GM21717 (cell line): ENCODE measurements around the gene PGM1.
"Not testable (repeated sequence)": the region's sequence is repeated elsewhere in the genome, so short reads cannot be mapped to it uniquely, and the experiment has no call there.

ENCODE experiments used
- ATAC-seq: cut with Tn5 transposase; IDR thresholded peaks from one replicate; pipeline ENCODE4 v1.9.1; 2021; ENCODE audit warnings: mild to moderate bottlenecking, moderate library complexity; ENCODE audit not compliant: unreplicated experiment

PGM1 gene

GRCh38 chr1:63593303-63593885 lies at the start of gene PGM1:
TSS of gene PGM1 (plus strand) at chr1:63593411. CDS start at chr1:63593489, 78 bp downstream.
- ATAC-seq = peak; percentile 79

- no peak for ATAC-seq
These were observed 47.4 kb upstream of the PGM1 start for GRCh38 chr1:63545780-63546179.

DNA sequence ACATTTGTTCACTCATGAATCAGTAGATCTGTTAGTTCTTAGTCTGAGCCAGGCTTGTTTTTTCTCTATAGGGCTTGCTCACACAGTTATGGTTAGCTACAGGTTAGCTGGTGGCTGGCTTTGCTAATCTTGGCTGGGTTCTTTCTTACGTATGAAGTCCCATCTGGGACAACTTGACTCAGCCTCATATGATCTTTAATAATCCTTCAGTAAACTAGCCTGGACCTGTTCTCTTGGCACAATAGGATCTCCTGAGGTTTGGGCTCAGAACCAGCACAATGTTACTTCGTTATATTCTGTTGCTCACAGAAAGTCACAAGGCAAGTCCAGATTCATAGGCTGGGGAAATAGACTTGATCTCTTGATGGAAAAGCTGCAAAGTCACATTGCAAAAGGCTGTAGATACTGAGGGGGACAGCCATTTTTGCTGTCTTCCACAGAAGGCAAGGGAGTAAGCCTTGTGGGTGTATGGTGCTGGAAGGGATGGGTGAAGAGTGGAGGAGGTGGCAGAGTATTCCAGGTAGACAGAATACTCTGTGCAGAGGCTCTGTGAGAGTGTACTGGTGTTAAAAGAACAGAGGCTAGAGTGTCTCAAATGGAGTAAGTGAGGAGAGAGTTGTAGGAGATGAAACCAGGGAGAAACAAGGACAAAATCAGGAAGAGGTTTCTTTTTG lies 45.5 kb upstream of the PGM1 start:
- ATAC-seq = no peak

GRCh38 chr1:63548303-63548702 lies 44.9 kb upstream of the PGM1 start:
- no peak for ATAC-seq

DNA sequence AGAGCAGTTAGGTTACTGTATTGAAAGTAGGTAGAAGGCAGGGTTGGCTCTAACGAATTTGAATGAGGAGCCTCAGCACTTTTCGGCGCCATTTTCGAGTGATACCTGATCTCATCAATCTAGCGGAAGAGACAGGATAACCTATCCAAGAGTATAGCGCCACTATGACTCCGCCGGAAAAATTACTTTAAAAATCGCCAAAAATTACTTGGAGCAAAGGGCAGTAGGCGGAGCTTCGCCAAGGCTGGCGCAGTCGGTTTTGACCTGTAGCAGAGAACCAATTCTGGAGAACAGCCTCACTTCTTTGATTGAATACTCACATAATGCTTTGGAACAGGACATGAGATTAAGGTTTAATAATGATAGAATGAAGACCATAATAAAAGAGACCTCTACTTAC lies 44.3 kb upstream of the PGM1 start:
- no peak for ATAC-seq

DNA sequence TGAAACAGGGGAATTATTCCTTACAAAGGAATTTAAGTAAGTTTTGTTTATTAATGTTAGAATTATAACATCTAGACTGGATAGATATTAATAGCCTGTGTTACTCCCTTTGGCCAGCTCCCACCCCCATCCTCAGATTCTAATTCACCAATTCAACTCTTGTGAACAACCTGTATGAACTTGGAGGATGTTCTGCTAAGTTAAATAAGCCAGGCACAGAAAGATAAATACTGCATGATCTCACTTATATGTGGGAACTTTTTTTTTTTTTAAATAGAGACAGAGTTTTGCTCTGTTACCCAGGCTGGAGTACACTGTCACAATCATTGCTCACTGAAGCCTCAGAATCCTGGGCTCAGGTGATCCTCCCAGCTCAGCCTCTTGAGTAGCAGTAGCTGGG lies 37.7 kb upstream of the PGM1 start:
- ATAC-seq = no peak

DNA sequence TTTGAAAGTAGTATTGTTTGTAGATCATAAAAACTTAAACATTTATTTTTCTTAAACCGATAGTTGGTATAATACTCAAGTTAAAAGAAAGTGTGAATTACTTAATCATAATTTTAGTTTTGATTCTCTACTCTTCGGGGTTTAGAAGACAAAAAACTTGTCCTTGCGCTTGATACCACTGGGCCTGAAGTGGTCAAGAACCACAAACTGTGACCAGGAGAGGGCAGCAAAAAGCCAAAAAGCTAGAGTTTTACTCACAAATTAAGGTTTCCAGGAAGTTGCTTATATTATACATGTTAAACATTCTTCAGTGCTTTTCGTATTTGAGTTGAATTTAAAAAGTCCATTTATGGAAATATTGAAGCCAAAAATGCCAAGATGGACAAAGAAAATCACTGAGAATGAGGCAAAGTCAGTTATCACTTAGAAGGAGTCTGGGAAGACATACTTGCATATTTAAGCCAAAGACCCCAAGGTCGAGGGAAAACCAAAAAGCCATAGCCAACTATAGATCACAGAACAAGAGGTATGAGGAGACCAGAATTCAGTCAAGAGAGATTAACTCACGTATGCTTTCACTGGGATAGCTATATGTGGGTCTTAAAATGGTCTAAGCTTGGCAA lies 35.7 kb upstream of the PGM1 start:
- no peak for ATAC-seq

- ATAC-seq = no peak
These were observed 33.9 kb upstream of the PGM1 start for GRCh38 chr1:63559357-63559756.

- ATAC-seq = no peak
These were observed 29.5 kb upstream of the PGM1 start for GRCh38 chr1:63563745-63564144.

DNA sequence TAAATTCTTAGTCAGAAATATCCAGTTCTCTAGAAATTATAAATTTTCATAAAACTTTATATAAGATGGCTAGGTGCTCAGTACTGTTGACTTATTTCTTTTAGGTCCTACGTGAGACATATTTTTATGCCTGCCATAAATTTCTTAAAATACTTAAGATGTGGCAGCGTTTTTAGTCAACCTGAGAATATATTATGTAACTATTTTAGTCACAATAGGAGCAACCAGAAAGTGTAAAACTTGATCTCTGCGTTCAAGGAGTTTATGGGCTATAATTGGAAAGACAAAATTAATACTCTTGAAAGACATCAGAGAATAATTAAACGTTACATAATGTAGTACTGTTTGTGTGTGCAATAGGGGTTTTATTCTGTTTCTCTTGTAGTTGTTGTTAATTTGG lies 24.1 kb upstream of the PGM1 start:
- ATAC-seq = no peak

- no peak for ATAC-seq
These were observed 23.4 kb upstream of the PGM1 start for GRCh38 chr1:63569640-63570316.

DNA sequence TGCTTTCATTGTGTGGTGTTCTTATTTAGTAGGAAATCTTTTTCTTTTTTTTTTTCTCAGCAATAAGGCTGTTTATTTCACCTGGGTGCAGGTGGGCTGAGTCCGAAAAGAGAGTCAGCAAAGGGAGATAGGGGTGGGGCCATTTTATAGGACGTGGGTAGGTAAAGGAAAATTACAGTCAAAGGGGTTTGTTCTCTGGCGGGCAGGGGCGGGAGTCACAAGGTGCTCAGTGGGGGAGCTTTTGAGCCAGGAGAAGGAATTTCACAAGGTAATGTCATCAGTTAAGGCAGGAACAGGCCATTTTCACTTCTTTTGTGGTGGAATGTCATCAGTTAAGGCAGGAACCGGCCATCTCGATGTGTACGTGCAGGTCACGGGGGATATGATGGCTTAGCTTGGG lies 20.5 kb upstream of the PGM1 start:
- not testable (repeated sequence) for ATAC-seq

DNA sequence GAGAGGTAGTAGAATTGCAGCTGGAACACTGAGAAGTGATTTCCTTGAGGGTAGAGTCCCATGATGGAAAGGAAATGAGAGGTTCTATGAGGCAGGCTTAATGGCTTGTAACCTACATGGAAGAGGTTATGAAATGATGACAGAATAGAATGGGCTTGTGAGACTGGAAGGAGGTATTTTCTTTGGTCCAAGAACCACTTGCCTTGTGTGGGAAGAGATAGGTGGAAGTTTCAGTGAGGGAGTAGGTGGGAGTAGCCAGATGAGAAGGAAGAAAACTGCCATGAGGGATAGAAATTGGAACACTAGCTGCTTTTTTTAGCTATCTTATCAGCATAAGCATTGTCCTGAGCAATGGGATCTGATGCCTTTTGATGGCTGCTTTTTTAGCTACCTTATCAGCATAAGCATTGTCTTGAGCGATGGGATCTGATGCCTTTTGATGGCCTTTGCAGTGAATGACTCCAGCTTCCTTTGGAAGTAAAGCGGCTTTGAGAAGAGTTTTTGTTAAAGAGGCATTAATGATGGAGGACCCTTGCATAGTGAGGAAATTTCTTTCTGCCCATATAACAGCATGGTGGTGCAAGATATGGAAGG lies 18.9 kb upstream of the PGM1 start:
- not testable (repeated sequence) for ATAC-seq

DNA sequence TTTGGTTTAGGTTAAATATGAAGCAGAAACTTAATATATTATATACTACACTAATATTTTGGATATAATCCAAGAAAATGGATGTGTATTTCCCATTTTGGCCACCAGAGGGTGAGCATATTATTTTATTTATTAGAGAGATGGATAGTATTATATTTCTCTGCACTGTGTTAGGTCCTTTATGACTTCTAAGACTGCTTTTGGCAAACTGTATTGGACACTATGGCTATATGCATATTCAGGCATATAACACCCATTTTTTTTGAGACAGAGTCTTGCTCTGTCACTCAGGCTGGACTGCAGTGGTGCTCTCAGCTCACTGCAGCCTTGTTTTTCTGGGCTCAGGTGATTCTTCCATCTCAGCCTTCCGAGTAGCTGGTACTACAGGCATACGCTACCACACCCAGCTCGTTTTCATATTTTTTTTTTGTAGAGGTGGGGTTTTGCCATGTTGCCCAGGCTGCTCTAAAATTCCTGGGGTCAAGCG lies 17.8 kb upstream of the PGM1 start:
- ATAC-seq = no peak

GRCh38 chr1:63586326-63586725 lies 6.9 kb upstream of the PGM1 start:
- not testable (repeated sequence) for ATAC-seq

GRCh38 chr1:63590166-63590560 lies 3.0 kb upstream of the PGM1 start:
- ATAC-seq = no peak

GRCh38 chr1:63592536-63593302 lies 492 bp upstream of the PGM1 start:
- ATAC-seq = no peak

GRCh38 chr1:63593886-63594605 lies 835 bp downstream of the PGM1 start:
- ATAC-seq = peak; percentile 49

DNA sequence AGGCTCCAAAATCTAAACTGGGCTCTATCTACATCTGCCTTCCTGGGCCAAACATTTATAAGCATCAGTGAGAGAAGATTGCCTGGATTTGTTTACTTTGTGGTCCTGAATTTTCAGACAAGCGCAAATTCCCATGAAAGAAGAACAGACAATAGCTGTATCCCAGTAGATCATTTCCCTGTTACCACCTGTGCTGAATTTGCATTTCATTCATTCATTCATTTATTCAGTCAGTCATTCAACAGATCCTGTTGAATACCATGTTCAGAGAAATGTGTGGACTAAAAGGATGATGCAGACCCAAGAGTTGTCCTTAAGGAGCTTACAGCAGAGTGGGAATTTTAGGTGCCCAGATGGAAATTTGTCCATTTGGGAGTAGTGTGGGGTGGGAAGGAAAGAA lies 2.2 kb downstream of the PGM1 start:
- no peak for ATAC-seq

GRCh38 chr1:63599799-63600198 lies 6.6 kb downstream of the PGM1 start:
- no peak for ATAC-seq
